Muscle of arm (tissue), 12 donors: ENCODE results near the gene VTI1A. TPM values are rescaled to one million over a fixed set of nuclear protein-coding genes. Genes with fewer than 3 reads are reported as not detected.

Experiments used
- DNase-seq: peaks from one replicate; pipeline ENCODE4 v3.0.0-alpha.2; 2013
- polyA plus RNA-seq, 12 donors: library from polyadenylated mRNA; unstranded; fragments of 120-200 nt; gene quantifications; one replicate each; pipeline ENCODE4 v1.2.1, GENCODE V29; 2013; ENCODE audit not compliant: insufficient read length in 12 of 12

The VTI1A gene
- polyA plus RNA-seq, 12 donors = 13.1 to 18.7 (median 15.8) TPM; not detected in 1

- DNase-seq = no peak
These were observed 380.9 kb downstream of the VTI1A start for GRCh38 chr10:112827951-112828350.

GRCh38 chr10:112831859-112832258 is 384.8 kb downstream of the VTI1A start:
- no peak for DNase-seq

DNA sequence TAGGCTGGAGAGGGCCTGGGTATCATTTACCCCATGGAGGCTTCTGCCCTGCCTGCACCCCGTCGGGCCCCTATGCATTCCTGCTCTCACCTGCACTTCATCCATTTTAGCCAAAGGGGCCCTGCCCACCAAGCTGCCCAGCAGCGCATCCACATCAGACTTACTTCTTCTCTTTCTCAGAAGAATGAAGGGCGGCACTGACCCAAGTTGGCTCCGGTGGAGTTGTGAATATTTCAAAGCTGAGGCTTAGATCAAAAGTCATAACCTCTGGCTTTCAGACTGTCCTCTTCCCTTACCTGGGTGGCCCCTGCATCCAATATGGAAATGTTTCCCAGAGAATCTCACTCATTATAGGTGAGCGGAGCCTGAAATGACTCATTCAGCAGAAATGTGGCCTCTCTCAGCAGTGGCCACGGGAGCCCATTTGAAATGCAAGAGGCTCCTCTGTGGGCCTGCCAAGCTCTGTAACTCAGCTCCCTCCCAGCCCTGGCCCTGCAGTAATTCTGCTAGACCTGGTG is 385.4 kb downstream of the VTI1A start:
- DNase-seq = no peak

DNA sequence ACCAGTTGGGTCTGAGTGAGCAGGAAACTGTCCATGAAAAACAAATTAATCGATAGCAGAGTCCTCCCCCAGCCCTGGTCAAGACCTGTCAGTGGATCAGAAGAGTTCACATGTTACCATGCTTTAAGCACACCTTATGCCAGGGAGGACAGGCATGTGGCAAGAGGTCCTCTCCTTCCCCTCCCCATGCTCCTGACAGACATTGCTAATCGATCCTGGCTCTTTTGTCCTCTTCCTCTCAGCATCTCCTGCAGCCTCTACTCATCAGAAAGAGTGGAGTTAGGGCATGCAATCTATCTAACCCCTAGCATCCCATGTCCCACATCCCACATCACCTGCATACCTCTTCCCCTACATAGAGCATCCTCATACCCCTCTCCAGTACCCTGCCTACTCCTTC is 385.9 kb downstream of the VTI1A start:
- DNase-seq = no peak

GRCh38 chr10:112834751-112835181 is 387.8 kb downstream of the VTI1A start:
- no peak for DNase-seq

- DNase-seq = no peak
These were observed 388.3 kb downstream of the VTI1A start for GRCh38 chr10:112835217-112835715.

- no peak for DNase-seq
These were observed 389.0 kb downstream of the VTI1A start for GRCh38 chr10:112835944-112836451.

GRCh38 chr10:112838784-112839481 is 391.9 kb downstream of the VTI1A start:
- no peak for DNase-seq

DNA sequence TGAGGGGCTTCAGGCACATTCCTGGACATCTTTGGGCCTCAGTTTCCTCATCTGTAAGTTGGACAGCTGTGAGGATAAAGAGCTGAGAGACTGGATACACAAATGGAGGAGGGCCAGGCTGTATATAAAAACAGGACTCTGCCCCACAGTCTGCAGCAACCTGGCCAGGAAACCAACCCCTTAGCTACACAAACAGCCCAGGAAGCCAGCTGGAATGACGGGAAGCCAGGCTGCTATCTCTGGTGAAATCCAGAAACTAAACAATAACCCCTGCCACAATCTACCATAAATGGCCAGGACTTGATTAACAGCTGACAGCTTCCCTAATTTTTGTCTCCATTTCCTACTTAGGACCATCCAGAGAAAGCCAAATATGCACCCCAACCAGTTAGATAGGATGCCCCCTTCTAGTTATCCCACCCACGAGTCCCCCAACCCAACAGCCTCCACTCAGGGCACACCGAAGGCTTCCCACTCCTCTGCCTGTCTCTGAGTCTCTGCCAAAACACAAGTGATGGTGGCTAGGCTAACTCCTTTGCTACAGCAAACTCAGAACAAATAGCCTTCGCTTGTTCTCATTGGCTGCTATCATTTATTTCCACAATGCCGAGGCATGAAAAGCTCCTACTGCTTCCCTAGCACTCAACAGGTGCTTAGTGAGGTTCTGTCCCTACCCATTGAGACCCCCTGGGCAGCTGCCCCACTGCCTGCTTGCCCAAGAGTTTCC is 393.1 kb downstream of the VTI1A start:
- no peak for DNase-seq

DNA sequence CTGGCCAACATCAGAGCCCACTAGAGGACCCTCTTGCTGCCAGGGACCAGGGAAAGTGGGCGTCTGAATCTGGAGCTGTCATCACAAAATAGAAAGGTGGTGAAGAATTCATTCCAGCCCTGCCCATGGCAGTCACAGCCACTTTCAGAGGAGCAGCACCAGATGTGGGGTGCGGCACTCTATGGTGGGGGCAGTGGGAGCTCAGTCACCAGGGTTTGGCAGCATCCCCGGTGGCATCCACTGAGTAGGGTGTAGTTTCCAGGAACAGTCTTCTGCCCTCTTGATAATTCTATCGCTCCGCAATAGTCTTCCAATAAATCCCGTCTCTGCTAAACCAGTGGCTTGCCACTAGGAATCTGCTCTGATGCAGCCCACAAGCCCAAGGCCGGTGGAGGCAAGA is 394.5 kb downstream of the VTI1A start:
- no peak for DNase-seq

GRCh38 chr10:112842832-112843360 is 395.9 kb downstream of the VTI1A start:
- DNase-seq = no peak

DNA sequence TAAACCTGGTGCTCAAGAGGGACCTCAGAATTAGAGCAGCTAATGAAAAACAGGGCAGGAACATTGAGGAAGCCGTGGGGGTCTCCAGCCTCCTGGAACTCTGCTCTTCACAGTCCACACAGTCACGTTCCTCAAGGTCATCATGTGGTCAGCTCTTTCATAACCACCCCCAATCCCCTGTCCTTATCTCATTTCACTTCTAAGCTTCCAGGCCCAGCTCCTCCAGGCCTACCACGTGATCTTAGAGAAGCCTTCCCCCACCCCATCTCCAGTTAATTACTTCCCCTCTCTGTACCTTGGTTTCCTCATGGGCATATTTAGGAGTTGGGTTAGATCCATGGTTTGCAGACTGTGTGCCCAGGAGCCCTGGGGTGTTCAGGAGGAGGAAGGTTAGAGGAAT is 396.6 kb downstream of the VTI1A start:
- DNase-seq = no peak

- no peak for DNase-seq
These were observed 397.9 kb downstream of the VTI1A start for GRCh38 chr10:112844681-112845544.

DNA sequence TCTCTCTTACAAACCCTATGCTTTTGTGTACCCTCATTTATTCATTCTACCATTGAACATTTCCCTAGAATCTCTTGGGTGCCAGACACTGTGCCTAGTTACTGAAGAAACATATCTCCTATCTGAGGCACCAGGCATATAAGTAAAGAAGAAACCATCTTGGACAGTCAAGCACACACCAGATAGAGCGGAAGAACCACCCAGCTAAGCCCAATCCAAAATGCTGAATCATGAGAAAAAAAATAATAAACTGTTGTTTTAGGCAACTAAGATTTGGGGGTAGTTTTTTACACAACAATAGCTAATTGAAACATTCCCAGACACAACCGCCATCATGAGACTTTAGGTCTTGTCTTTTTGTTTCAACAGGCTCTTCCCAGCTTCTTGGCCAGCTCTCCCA is 400.8 kb downstream of the VTI1A start:
- no peak for DNase-seq

GRCh38 chr10:112848228-112848627 is 401.2 kb downstream of the VTI1A start:
- no peak for DNase-seq

DNA sequence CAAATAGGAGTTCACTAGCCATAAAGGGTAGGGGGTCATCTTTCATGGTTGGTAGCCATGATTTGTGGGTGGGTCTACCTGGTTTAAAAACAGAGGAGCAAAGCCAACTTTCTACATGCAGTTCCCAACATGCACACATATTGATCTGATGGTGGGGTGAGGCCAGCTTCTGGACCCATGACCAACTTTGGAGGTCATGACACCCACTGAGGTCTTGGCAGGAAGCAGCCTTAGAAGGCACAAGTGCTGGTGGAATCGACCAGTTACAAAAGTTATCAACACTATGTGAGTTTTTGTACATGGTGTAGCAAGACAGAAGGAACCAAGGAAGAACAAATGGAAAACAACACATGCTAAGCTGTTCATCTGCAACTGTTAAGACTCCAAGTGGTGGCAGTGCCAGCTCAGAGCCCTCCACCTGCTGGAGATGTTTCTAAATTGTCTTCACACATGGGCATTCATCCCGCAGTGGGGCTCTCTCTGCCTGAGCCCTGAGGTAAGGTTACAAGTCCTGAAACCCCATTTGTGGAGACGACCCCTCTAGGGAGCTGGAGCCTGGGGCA is 401.9 kb downstream of the VTI1A start:
- no peak for DNase-seq

DNA sequence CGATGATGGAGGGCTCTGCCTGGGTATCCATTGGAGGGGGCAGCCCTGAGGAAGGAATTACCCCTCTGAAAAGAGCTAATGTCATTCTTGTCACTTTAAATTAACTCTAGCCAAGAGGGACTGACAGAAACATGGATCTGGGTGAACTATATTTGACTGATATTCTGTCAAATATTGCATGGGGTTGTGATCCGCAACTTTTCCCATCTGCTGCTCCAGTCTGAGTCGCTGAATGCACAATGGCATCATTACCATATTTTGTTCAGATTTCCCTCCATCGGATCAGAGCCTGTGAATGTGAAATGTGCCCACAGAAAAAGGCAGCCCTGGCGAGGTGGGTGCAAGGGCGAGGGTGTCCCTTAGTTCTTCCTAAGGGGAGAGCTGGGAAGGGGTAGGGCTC is 402.5 kb downstream of the VTI1A start:
- DNase-seq = no peak

DNA sequence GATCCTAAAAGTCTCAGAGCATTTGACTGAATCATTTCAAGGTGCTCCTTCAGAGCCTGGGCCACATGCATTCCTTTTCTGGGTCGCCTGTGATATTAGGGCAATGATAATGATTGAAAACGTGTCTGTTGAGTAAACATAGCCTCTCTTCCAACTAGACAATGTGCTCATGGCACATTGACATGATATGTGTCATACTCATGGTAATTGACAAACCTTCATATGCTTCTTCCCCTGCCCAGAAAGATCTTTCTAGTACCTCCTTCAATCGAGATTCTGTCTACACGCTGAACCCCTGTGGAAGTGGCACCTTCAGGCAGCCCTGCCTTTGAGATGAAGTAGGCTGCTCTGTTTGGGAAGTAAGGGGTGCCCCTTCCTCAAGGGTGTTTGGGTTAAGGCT is 404.2 kb downstream of the VTI1A start:
- DNase-seq = no peak

DNA sequence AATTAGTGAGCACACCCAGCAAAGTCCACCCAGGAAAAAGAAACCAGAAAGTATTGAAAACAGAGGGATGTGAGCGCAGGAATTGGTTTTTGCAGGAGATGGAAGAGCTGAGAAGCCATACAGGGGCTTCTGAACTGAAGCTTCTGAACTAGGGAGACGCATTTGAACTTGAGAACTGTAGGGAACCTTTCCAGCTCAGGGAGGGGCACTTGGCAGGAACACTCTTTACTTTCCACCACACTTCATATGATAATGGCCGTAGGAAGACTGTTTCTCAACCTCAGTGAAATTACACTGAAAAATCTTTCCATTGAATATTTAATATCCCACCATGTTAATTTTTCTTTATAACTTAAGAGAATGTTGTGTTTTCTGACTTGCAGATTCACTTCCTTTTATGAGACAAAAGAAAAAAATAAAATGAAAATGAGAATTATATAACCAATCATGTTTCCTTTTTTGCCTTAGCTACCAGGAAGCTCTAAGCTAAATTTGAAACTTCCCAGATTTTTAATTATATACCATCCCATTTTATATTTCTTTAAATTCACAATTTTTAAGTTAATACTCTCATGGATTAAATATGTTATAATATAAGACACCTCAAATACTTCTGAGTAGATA is 404.7 kb downstream of the VTI1A start:
- no peak for DNase-seq

GRCh38 chr10:112852306-112852705 is 405.3 kb downstream of the VTI1A start:
- no peak for DNase-seq

DNA sequence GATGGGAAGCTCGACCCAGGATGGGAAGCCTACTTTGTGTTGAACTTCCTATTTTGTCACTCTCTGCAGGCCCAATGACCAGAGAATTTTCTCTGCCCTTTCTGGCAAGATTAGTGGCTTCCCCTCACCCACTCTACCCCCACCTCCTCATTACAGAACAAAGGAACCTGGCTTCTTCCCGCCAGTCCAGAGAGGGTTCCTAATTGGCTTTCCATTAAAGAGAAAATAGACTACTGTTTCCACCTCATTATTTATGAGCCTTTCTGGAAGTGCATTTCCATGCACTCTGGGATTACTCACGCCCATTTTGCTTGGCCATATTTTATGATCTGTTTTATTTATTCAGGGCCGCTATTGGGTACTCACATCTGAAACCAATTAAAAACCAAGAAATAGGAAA is 408.1 kb downstream of the VTI1A start:
- no peak for DNase-seq
